ENCODE measurements around the gene RNASET2.
"Not testable (repeated sequence)": the region's sequence is repeated elsewhere in the genome, so short reads cannot be mapped to it uniquely, and the experiment has no call there.

Gene RNASET2

GRCh38 chr6:166970091-166970490 lies 13.7 kb upstream of the RNASET2 start:
- no peak for DNase-seq (ENCODE audit: low read depth, low spot score)

GRCh38 chr6:166969390-166970002 lies 13.1 kb upstream of the RNASET2 start:
- DNase-seq (ENCODE audit: low read depth, low spot score): no peak

GRCh38 chr6:166966268-166966667 lies 9.9 kb upstream of the RNASET2 start:
- DNase-seq (ENCODE audit: low read depth, low spot score): no peak

- no peak for DNase-seq (ENCODE audit: low read depth, low spot score)
Observed at GRCh38 chr6:166960609-166960978, 4.2 kb upstream of the RNASET2 start.

GRCh38 chr6:166959911-166960608 lies 3.7 kb upstream of the RNASET2 start:
- DNase-seq (ENCODE audit: low read depth, low spot score): no peak

- DNase-seq (ENCODE audit: low read depth, low spot score): no peak
Observed at GRCh38 chr6:166958926-166959861, 2.8 kb upstream of the RNASET2 start.

GRCh38 chr6:166957805-166958076 lies 1.4 kb upstream of the RNASET2 start:
- DNase-seq (ENCODE audit: low read depth, low spot score): no peak

- DNase-seq (ENCODE audit: low read depth, low spot score): no peak
Observed at GRCh38 chr6:166957087-166957804, 896 bp upstream of the RNASET2 start.

- DNase-seq (ENCODE audit: low read depth, low spot score): no peak
Observed at GRCh38 chr6:166955865-166956443, 396 bp downstream of the RNASET2 start.

- DNase-seq (ENCODE audit: low read depth, low spot score): no peak
Observed at GRCh38 chr6:166955121-166955864, 1.1 kb downstream of the RNASET2 start.

- DNase-seq (ENCODE audit: low read depth, low spot score): no peak
Observed at GRCh38 chr6:166954118-166954713, 2.1 kb downstream of the RNASET2 start.

GRCh38 chr6:166952567-166953486 lies 3.5 kb downstream of the RNASET2 start:
- DNase-seq (ENCODE audit: low read depth, low spot score): no peak

GRCh38 chr6:166952121-166952520 lies 4.2 kb downstream of the RNASET2 start:
- DNase-seq (ENCODE audit: low read depth, low spot score): no peak

- DNase-seq (ENCODE audit: low read depth, low spot score): no peak
Observed at GRCh38 chr6:166951670-166952060, 4.7 kb downstream of the RNASET2 start.

- DNase-seq (ENCODE audit: low read depth, low spot score): peak; percentile 60
Observed at GRCh38 chr6:166950892-166951669, 5.3 kb downstream of the RNASET2 start.

- DNase-seq (ENCODE audit: low read depth, low spot score): no peak
Observed at GRCh38 chr6:166950443-166950821, 5.9 kb downstream of the RNASET2 start.

- DNase-seq (ENCODE audit: low read depth, low spot score): no peak
Observed at GRCh38 chr6:166949528-166950442, 6.6 kb downstream of the RNASET2 start.

GRCh38 chr6:166948724-166949123 lies 7.6 kb downstream of the RNASET2 start:
- DNase-seq (ENCODE audit: low read depth, low spot score): not testable (repeated sequence)
